Neural cell (in vitro differentiated cells): ENCODE data around the gene TTLL5. TPM values are rescaled to one million over a fixed set of nuclear protein-coding genes. Genes with fewer than 3 reads are reported as not detected.

ENCODE experiments used
- H2AFZ ChIP-seq: fragments of 200-600, 300-800 bp; sonication (generic), shearing (Covaris generic); 2 replicates; pipeline ENCODE4 v1.6.0; 2014; ENCODE audit warnings: low read depth, mild to moderate bottlenecking, antibody characterized with exemption, low read length, moderate library complexity
- H3F3A ChIP-seq: fragments of 200-600 bp; shearing (Covaris generic); 2 replicates; pipeline ENCODE4 v1.6.1; 2016; ENCODE audit warnings: mild to moderate bottlenecking, moderate library complexity, mixed read lengths, antibody characterized with exemption, low read length; ENCODE audit not compliant: insufficient read depth, poor library complexity, severe bottlenecking
- H3K27ac ChIP-seq: fragments of 200-600, 300-800 bp; sonication (generic), shearing (Covaris generic); 2 replicates; pipeline ENCODE4 v1.5.1; 2014; ENCODE audit warnings: mild to moderate bottlenecking, low read length, moderate library complexity
- H3K27me3 ChIP-seq: fragments of 300-800, 200-600 bp; sonication (generic), shearing (Covaris generic); 2 replicates; pipeline ENCODE4 v1.6.0; 2014; ENCODE audit warnings: mild to moderate bottlenecking, low read depth, low read length, moderate library complexity; ENCODE audit not compliant: insufficient read depth
- H3K36me3 ChIP-seq: fragments of 300-800, 200-600 bp; sonication (generic), shearing (Covaris generic); 2 replicates; pipeline ENCODE4 v1.5.1; 2014; ENCODE audit warnings: mild to moderate bottlenecking, antibody characterized with exemption, low read length, moderate library complexity; ENCODE audit not compliant: insufficient read depth
- H3K4me2 ChIP-seq: fragments of 300-800, 200-600 bp; sonication (generic), shearing (Covaris generic); 2 replicates; pipeline ENCODE4 v1.6.0; 2014; ENCODE audit warnings: mild to moderate bottlenecking, low read length
- H3K4me3 ChIP-seq: fragments of 300-800, 200-600 bp; sonication (generic), shearing (Covaris generic); 2 replicates; pipeline ENCODE4 v1.5.1; 2014; ENCODE audit warnings: mild to moderate bottlenecking, low read length, moderate library complexity
- H3K79me2 ChIP-seq: fragments of 200-600 bp; shearing (Covaris generic); replicated peaks from 2 replicates; pipeline ENCODE4 v1.6.0; 2014; ENCODE audit warnings: mild to moderate bottlenecking, low read length, moderate library complexity; ENCODE audit not compliant: insufficient read depth
- H3K9ac ChIP-seq: fragments of 300-800, 200-600 bp; sonication (generic), shearing (Covaris generic); 2 replicates; pipeline ENCODE4 v1.6.1; 2016; ENCODE audit warnings: mild to moderate bottlenecking, low read length, mixed read lengths
- H3K9me2 ChIP-seq: fragments of 200-600 bp; shearing (Covaris generic); 2 replicates; pipeline ENCODE4 v1.6.1; 2016; ENCODE audit warnings: mild to moderate bottlenecking, low read length, mixed read lengths; ENCODE audit not compliant: insufficient read depth
- H3K9me3 ChIP-seq: fragments of 200-600, 300-800 bp; sonication (generic), shearing (Covaris generic); 2 replicates; pipeline ENCODE4 v1.6.1; 2016; ENCODE audit warnings: mild to moderate bottlenecking, mixed run types, low read length, moderate library complexity, mixed read lengths
- H4K20me1 ChIP-seq: fragments of 200-600 bp; shearing (Covaris generic); 2 replicates; pipeline ENCODE4 v1.6.1; 2016; ENCODE audit warnings: mild to moderate bottlenecking, mixed run types; ENCODE audit not compliant: insufficient read depth
- CTCF ChIP-seq: fragments of 450-650 bp; IDR thresholded peaks from 2 replicates; pipeline ENCODE4 v1.5.1; 2014; ENCODE audit warnings: antibody characterized with exemption, mild to moderate bottlenecking, moderate library complexity; ENCODE audit not compliant: poor library complexity, severe bottlenecking
- EP300 ChIP-seq: fragments of 450-650 bp; conservative IDR thresholded peaks from 2 replicates; pipeline ENCODE4 v1.6.1; 2014; ENCODE audit warnings: antibody characterized with exemption, mild to moderate bottlenecking, moderate library complexity; ENCODE audit not compliant: poor library complexity, severe bottlenecking
- EZH2 ChIP-seq: fragments of 200-600, 300-800 bp; shearing (Covaris generic), sonication (generic); IDR thresholded peaks from 2 replicates; pipeline ENCODE4 v1.6.1; 2014; ENCODE audit warnings: antibody characterized with exemption, low read length, borderline replicate concordance, mild to moderate bottlenecking; ENCODE audit not compliant: insufficient read depth, poor library complexity, severe bottlenecking
- MXI1 ChIP-seq: fragments of 450-650 bp; conservative IDR thresholded peaks from 2 replicates; pipeline ENCODE4 v1.6.1; 2014; ENCODE audit warnings: antibody characterized with exemption, mild to moderate bottlenecking; ENCODE audit not compliant: poor library complexity, severe bottlenecking
- POLR2AphosphoS5 ChIP-seq: IDR thresholded peaks from 2 replicates; pipeline ENCODE4 v1.6.1; 2012
- RAD21 ChIP-seq: fragments of 450-650 bp; conservative IDR thresholded peaks from 2 replicates; pipeline ENCODE4 v1.6.1; 2014; ENCODE audit warnings: antibody characterized with exemption, mild to moderate bottlenecking, moderate library complexity
- REST ChIP-seq: IDR thresholded peaks from 2 replicates; pipeline ENCODE4 v1.6.1; 2012; ENCODE audit warnings: borderline replicate concordance
- SMC3 ChIP-seq: fragments of 450-650 bp; conservative IDR thresholded peaks from 2 replicates; pipeline ENCODE4 v1.6.1; 2014; ENCODE audit warnings: antibody characterized with exemption, mild to moderate bottlenecking, moderate library complexity; ENCODE audit not compliant: poor library complexity
- TAF1 ChIP-seq: IDR thresholded peaks from 2 replicates; pipeline ENCODE4 v1.6.1; 2012; ENCODE audit warnings: low read depth
- polyA plus RNA-seq: library from polyadenylated mRNA; depleted of rRNA; stranded (reverse); fragments of >200 nt; gene quantifications from 2 replicates; pipeline ENCODE4 v1.2.3, GENCODE V29; 2014

TTLL5 gene
- polyA plus RNA-seq, 1 donor from 2014 or later, result 8.2 TPM

- Histone ChIP-seq H2AFZ (no peak overlapping the region), H3K9ac (no peak overlapping the region), H3K4me2 (no peak overlapping the region), H3F3A (no peaks in the 10 kb centered on the region), H3K9me3 (no peaks in the 10 kb centered on the region), H3K27ac (no peak overlapping the region), H3K79me2 (no peaks in the 10 kb centered on the region), H3K9me2 (no peaks in the 10 kb centered on the region), H3K4me3 (no peak overlapping the region), H4K20me1 (no peaks in the 10 kb centered on the region), H3K27me3 (no peaks in the 10 kb centered on the region), H3K36me3 (no peaks in the 10 kb centered on the region)
- no peak for TF ChIP-seq RAD21
Measured at GRCh38 chr14:75857199-75857598, 196.2 kb downstream of the TTLL5 start.

- no peaks in the 10 kb centered on the region for H3K9me2 ChIP-seq
- no peak overlapping the region for H3K4me2 ChIP-seq
- H4K20me1 ChIP-seq, result no peaks in the 10 kb centered on the region
- H3K4me3 ChIP-seq, result no peak overlapping the region
- H3F3A ChIP-seq, result no peaks in the 10 kb centered on the region
- H2AFZ ChIP-seq, result no peak overlapping the region
- H3K36me3 ChIP-seq, result no peaks in the 10 kb centered on the region
- no peak overlapping the region for H3K9ac ChIP-seq
- H3K27me3 ChIP-seq, result no peaks in the 10 kb centered on the region
- TF ChIP-seq REST (no peak), TAF1 (no peak), POLR2AphosphoS5 (no peak), RAD21 (no peak), EZH2 (no peak), SMC3 (no peak), EP300 (no peak), CTCF (no peak), MXI1 (no peak)
- H3K9me3 ChIP-seq, result no peaks in the 10 kb centered on the region
- H3K27ac ChIP-seq, result no peak overlapping the region
- no peaks in the 10 kb centered on the region for H3K79me2 ChIP-seq
Measured at GRCh38 chr14:75858362-75858761, 197.3 kb downstream of the TTLL5 start.

GRCh38 chr14:75859746-75860145 lies 198.7 kb downstream of the TTLL5 start:
- H2AFZ ChIP-seq, result no peak overlapping the region
- H3K27me3 ChIP-seq, result no peaks in the 10 kb centered on the region

More at GRCh38 chr14:75859746-75860145, 198.7 kb downstream of the TTLL5 start:
- Histone ChIP-seq H3K4me2 (no peak overlapping the region), H3K9ac (no peak overlapping the region), H3K4me3 (no peak overlapping the region), H4K20me1 (no peaks in the 10 kb centered on the region), H3F3A (no peaks in the 10 kb centered on the region), H3K27ac (no peak overlapping the region), H3K9me3 (no peaks in the 10 kb centered on the region), H3K79me2 (no peaks in the 10 kb centered on the region), H3K36me3 (no peaks in the 10 kb centered on the region), H3K9me2 (no peaks in the 10 kb centered on the region)
- TF ChIP-seq SMC3, result no peak
- no peak for TF ChIP-seq POLR2AphosphoS5
